Measurements from ENCODE around the gene TP53BP2.
"Not testable (repeated sequence)": the region's sequence is repeated elsewhere in the genome, so short reads cannot be mapped to it uniquely, and the experiment has no call there.

Gene TP53BP2

DNA sequence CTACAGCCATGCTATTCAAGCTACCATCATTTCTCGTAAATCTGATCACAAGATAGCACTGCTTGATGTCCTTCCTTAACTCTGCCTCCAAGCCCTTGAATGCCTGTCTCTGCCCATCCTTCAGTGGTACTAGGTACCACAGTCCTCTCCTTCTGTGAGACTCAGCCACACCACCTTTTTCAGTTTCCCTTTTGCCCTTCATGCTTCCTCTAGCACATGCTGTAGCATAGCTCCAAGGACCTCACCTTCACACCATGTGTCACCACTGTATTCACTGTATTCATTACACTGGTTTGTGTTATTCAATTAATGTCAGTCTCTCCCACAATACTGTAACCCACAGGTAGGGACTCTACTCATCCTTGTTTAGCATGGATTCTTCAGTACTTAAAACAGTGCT, 8.0 kb upstream of the TP53BP2 start:
- no peak for FAIRE-seq

DNA sequence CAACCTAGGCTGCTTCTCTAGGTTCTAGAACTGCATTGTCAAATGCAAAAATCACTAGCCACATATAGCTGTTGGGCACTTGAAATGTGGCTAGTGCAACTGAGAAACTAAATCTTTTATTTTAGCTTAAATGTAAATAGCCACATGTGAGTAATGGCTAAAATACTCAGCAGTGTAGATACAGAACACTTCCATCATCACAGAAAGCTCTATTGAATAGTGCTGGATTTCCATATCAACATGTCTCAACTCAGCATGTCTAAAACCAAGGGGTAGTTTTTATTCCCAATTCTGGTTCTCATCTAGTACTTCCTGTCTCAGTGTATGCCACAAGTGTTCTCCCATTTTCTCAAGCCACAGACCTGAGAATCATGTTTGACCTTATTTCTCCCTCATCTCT, 7.5 kb upstream of the TP53BP2 start:
- no peak for FAIRE-seq

DNA sequence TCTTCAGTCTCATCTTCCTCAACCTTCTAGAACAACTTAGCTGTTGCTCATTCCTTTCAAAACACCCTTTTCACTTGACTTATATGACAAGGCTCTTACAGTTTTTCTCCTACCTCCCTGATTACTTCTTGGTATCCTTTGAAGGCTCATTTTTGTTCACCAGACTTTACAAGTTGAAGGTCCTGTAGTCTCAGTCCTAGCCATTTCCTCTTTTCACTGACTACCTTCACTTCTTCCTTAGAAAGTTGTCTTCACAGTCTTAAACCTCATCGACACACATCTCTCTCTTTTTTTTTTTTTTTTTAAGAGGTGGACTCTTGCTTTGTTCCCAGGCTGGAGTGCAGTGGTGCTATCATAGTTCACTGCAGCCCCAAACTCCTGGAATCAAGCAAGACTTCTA, 6.6 kb upstream of the TP53BP2 start:
- no peak for FAIRE-seq

- no peak for FAIRE-seq
Measured at GRCh38 chr1:223849352-223850254, 3.9 kb upstream of the TP53BP2 start.

GRCh38 chr1:223848536-223848935, 2.8 kb upstream of the TP53BP2 start:
- FAIRE-seq: no peak

DNA sequence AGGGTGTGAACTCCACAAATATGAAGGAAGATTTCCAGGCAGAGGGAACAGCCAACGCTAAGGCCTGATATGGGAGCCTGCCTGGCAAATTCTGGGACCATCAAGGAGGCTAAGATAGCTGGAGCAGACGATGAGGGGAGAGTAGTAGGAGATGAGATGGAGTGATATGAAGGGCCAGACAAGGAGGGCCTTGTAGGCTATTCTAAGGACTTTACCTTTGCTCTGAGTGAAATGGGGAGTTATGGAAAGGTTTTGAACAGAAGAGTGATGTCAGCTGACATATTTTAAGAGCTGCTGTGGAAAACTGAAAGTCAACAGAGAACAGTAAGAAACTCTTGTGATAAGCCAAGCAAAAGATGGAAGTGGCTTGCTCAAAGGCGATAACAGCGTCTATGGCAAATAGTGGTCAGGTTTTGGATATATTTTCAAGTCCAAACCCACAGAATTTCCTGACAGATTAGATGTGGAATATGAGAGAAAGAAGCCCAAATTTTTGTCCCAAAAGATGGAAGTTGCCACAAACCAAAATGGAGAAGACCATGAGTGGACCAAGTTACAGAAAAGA, 2.1 kb upstream of the TP53BP2 start:
- no peak for FAIRE-seq

DNA sequence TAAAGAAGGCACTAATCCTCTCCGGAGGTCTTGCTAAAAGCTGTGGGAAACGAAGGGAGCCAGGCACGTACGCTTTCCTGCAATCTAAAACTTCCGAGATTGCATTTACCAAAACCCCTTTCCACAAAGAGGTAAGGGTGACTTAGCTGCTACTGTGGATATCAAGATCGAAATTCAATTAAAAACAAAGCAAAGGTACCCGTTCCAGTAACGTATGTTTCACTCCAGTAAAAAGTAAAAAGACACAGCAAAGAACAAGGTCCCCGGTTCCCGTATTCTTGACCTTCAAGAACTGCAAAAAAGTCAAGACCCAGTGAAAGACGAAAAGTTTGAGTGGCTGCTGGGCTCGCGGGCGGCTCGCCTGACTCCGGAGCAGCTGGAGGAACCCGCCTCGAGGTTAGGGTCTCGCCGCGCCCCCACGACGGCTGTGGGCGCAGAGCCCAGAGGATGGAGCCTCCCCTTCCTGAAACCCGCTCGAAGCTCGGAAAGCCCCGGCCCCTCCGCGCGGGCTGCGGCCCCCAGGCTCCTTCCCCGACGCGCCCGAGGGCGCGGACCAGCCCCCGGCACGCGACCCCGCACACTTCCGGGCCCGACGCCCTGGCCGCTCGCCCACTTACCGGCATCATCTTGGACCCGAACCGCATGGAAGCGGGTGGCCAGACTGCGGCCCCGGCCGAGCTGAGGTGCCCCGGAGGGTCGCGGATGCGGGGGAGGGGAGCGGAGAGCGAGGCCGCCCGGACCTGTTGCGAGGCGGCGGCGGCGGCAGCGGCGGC, 524 bp downstream of the TP53BP2 start:
- no peak for FAIRE-seq

DNA sequence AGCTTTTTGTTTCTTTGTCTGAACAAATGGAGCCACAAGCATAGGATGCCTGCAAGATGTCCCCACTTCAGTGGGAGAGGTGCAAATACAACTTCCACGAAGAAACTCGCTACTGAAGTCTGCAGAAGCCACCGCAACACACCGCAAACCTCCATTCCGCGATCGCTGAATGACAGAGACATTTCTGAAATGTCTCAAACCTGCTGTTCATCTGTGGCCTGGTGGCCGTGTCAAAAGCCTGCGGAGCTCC, 1.0 kb downstream of the TP53BP2 start:
- FAIRE-seq: no peak

DNA sequence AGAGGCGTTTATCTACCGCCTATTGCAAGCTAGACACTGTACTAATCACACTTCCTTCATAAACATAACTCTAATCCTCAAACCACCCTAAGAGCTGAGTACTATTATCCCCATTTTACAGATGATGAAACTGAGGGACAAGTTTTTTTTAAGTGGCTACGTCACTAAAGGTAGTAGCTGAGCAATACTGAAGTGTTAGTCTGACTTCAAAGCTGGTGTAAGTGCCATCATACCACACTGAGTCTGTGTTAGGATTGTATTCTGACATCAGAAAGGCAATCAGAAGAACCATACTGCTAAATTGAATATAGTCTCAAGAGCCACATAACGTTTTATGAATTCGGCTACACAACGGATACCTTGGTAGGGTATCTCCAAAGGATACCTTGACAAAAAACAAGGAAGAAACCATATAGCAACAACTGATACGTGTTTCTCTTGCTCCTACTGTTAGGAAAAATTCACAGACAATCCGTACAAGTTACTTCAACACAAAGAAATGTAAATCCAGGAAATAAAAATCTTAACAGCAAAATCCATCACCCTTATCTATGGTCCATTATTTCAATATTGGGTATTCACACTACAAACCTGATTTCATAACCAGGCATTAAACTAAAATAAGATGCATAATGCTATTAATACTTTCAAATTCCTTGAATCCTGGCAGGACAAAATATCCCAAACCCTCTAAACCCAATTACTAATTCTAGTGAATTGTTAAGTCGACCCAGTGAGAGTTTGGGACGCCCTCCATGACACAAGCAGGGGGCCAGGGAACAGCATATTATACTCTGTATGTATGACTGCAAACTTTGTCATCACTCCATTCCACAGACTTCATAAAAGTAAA, 1.6 kb downstream of the TP53BP2 start:
- FAIRE-seq: peak; percentile 21

- FAIRE-seq: no peak
Measured at GRCh38 chr1:223842784-223843183, 3.0 kb downstream of the TP53BP2 start.

GRCh38 chr1:223841977-223842623, 3.6 kb downstream of the TP53BP2 start:
- not testable (repeated sequence) for FAIRE-seq

- no peak for FAIRE-seq
Measured at GRCh38 chr1:223840254-223840653, 5.5 kb downstream of the TP53BP2 start.

DNA sequence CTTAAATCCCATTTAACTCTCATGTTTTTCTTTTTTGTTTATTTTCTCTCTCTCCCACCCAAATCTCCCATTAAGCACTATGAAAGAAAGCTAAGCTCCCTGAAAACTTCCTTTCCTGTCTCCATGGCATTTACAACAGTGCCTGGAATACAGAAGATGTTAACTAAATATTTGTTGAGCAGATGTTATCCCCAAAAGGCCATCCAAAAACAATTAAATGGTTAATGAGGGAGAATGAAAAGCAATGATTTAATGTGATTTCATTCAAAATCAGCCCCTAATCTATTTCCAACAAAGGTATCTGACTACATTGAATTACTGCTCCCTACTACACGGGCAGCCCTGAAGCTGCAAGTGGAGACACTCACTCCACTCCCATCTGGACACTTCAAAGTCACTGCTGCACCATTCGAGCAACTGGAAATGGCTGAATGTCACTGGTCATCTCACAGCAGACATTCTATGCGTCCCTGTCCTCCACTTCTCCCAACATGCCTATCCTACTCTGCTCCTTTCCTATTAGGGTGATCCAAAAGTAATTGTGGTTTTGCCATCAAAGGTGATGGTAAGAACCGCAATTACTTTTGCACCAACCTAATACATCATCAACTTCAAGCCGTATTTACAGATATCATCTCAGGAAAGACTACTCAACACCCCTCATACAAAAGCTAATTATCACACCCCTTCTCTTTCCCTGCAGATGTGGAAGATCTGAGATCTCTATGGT, 7.5 kb downstream of the TP53BP2 start:
- FAIRE-seq: no peak

GRCh38 chr1:223837687-223838086, 8.1 kb downstream of the TP53BP2 start:
- FAIRE-seq: no peak

DNA sequence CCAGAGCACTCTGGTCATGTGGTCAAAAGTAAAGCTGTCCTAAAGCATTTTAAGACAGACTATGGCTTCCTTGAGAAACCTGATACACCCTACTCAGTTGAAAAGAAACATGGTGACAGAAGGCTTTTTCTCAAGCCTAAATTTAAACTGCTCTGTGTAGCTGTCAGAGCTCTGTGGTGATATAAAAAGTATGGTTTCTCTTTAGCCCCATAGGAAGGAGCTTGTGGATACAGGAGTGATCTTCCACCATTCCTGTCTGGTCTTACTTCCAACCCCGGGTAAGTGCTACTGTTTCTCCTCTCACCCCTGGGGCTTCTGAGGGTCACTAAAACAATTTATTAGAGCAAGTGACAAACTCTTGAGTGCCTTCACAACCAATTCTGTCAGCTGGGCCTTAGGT, 8.5 kb downstream of the TP53BP2 start:
- no peak for FAIRE-seq

DNA sequence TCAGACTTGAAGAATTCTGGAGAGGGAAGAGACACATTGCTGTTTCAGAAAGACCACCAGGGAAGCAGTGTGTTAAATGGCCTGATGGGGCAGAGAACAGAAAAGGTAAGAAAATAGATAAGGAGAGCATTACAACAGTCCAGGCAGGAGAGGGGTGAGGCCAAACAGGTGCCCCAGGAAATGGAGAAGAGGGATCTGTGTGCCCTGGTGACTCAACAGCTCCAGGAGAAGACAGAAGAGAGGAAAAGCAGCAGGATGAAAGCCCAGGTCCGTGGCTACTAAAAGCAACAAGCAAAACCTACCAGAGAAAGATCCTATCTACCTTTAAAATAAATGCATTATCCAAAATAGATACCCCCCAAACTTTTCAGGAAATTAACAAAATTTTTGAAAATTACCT, 9.2 kb downstream of the TP53BP2 start:
- no peak for FAIRE-seq

- no peak for FAIRE-seq
Measured at GRCh38 chr1:223835754-223836153, 10.0 kb downstream of the TP53BP2 start.

- no peak for FAIRE-seq
Measured at GRCh38 chr1:223834660-223835263, 11.0 kb downstream of the TP53BP2 start.

DNA sequence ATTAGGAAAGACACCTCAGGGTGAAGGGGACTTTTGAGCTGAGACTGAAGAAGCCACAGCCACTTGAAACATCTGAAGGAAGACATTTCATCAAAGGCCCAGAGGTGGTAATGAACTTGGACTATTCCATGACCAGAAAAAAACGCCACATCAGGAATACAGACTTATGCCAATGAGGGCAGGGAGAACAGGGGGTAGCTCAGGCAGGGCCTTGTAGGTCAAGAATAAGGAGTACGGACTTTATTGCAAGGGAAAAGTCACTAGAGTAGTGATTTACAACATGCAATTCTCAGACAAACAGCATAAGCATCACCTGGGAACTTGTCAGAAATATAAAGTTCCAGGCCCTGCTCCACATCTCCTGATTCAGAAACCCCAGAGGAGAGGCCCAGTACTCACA, 11.8 kb downstream of the TP53BP2 start:
- FAIRE-seq: no peak

DNA sequence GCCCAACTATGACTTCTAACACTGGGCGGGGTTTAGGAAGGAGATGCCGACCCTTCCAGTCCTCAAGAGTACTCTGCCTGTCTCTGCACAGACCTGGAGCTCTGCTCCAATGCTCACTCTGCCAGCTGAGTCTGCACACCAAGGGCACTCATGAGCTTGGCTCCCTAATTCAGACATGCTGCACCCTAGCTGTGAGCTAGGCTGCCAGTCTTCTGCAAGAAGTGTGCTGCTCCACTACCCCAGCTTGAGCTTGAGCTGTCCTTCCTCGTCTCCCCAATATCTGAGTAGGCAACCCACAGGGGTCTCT, 13.2 kb downstream of the TP53BP2 start:
- FAIRE-seq: no peak

- FAIRE-seq: peak; percentile 91
Measured at GRCh38 chr1:223831755-223832636, 13.8 kb downstream of the TP53BP2 start.
